Measurements from ENCODE around the gene SULT1A1.
"Not testable (repeated sequence)": the region's sequence is repeated elsewhere in the genome, so short reads cannot be mapped to it uniquely, and the experiment has no call there.

Gene SULT1A1

GRCh38 chr16:28609631-28610594 lies at the start of gene SULT1A1:
TSS of gene SULT1A1 (minus strand) at chr16:28610044. CDS start at chr16:28608855, 1,189 bp downstream.
- DNase-seq (ENCODE audit: extremely low read depth, low read depth), result no peak
- TF ChIP-seq, protein P1, sequence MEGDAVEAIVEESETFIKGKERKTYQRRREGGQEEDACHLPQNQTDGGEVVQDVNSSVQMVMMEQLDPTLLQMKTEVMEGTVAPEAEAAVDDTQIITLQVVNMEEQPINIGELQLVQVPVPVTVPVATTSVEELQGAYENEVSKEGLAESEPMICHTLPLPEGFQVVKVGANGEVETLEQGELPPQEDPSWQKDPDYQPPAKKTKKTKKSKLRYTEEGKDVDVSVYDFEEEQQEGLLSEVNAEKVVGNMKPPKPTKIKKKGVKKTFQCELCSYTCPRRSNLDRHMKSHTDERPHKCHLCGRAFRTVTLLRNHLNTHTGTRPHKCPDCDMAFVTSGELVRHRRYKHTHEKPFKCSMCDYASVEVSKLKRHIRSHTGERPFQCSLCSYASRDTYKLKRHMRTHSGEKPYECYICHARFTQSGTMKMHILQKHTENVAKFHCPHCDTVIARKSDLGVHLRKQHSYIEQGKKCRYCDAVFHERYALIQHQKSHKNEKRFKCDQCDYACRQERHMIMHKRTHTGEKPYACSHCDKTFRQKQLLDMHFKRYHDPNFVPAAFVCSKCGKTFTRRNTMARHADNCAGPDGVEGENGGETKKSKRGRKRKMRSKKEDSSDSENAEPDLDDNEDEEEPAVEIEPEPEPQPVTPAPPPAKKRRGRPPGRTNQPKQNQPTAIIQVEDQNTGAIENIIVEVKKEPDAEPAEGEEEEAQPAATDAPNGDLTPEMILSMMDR (IDR thresholded peaks at IDR 0.05; ENCODE audit: low read depth, low read length, missing control alignments), result no peak
- H3K4me3 ChIP-seq (replicated peaks; ENCODE audit: low read depth, low read length), result no peak within 1 kb of the TSS

DNA sequence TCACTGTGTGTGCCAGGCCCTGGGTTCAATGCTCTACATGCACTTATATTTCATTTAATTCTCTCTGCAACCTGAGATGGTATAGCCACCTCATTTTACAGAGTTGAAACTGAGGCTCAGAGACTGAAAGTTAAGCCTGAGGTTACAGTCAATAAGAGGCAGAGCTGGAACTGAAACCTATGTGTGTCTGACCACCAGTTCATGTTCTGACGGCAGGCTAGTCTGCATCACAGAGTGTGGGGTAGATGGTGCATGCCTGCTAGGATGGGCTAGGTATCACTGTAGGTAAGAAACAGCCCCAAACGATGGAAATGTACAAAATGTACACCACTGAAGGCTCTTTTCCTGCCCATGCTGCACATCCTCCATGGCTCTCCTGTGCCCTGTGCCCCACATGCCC lies 30.1 kb upstream of the SULT1A1 start:
- not testable (repeated sequence) for H3K4me3 ChIP-seq (replicated peaks; ENCODE audit: low read depth, low read length); DNase-seq (ENCODE audit: extremely low read depth, low read depth)

- H3K4me3 ChIP-seq (replicated peaks; ENCODE audit: low read depth, low read length); DNase-seq (ENCODE audit: extremely low read depth, low read depth): not testable (repeated sequence)
Measured at GRCh38 chr16:28638359-28638758, 28.5 kb upstream of the SULT1A1 start.

DNA sequence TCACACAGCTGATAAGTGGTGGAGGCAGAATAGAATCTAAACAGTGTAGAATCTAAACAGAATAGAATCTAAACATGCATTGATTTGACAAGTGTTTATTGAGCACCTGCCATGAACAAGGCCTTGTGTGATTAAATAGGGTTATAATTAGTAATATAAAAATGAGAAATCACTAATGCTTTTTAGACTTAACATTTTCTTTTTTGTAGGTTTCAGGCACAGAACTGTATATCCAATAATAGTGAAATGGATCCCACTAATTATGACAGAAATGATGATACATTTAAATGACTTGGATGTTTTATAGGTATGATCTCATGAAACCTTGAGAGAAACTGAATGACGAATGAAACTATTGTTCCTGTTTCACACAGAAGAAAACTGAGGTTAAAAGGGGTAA lies 27.9 kb upstream of the SULT1A1 start, which contains the start of gene NPIPB8:
Gene NPIPB8, plus strand, starts transcription at position 301 of the 400 bp plus-strand sequence. CDS start 296 bp downstream, outside the sequence.
- DNase-seq (ENCODE audit: extremely low read depth, low read depth); H3K4me3 ChIP-seq (replicated peaks; ENCODE audit: low read depth, low read length): not testable (repeated sequence)

- H3K4me3 ChIP-seq (replicated peaks; ENCODE audit: low read depth, low read length); DNase-seq (ENCODE audit: extremely low read depth, low read depth): not testable (repeated sequence)
Measured at GRCh38 chr16:28636093-28636823, 26.4 kb upstream of the SULT1A1 start.

DNA sequence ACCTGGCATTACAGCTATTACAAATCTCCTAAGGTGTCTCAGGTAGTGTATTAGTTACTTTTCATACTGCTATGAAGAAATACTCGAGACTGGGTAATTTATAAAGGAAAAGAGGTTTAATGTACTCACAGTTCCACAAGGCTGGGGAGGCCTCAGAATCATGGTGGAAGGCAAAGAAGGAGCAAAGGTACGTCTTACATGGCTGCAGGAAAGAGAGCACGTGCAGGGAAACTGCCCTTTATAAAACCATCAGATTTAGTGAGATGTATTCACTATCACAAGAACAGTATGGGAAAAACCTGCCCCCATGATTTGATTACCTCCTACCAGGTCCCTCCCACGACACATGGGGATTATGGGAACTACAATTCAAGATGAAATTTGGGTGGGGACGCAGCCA lies 21.1 kb upstream of the SULT1A1 start:
- H3K4me3 ChIP-seq (replicated peaks; ENCODE audit: low read depth, low read length); DNase-seq (ENCODE audit: extremely low read depth, low read depth): not testable (repeated sequence)

DNA sequence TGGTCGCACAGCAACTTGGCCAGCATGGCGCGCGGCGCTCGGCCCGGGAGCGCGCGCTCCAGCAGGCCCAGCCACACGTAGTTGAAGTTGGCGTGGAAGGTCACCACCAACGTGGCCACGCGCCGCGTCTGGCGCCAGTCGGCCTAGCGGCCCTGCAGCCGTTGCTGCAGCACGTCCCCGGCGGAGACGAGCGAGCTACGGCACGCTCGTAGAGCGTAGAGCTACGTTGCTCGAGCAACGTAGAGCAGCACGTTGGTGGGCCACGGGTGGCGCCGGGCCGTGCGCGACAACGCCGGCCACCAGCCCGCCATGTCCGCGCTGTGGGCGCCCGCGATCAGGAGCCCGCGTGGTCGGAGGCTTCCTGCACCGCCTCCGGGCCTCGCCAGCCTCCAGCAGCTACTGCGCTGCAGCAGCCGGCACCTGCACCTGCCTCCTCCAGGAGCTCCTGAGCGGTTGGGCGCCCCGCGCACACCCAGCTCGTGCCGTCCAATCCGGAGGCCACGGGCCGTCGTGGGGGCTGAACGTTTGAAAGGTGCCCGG lies 13.4 kb upstream of the SULT1A1 start:
- no peak for DNase-seq (ENCODE audit: extremely low read depth, low read depth)
- peak overlapping the region; percentile 15; the same call in 1 of the 2 replicates for H3K4me3 ChIP-seq (replicated peaks; ENCODE audit: low read depth, low read length)
- TF ChIP-seq, protein P1 (IDR thresholded peaks at IDR 0.05; ENCODE audit: low read depth, low read length, missing control alignments), result no peak

GRCh38 chr16:28622532-28623171 lies 12.8 kb upstream of the SULT1A1 start:
- not testable (repeated sequence) for DNase-seq (ENCODE audit: extremely low read depth, low read depth); H3K4me3 ChIP-seq (replicated peaks; ENCODE audit: low read depth, low read length)

GRCh38 chr16:28621481-28622155 lies 11.8 kb upstream of the SULT1A1 start:
- TF ChIP-seq, protein P1 (IDR thresholded peaks at IDR 0.05; ENCODE audit: low read depth, low read length, missing control alignments), result no peak
- no peak for DNase-seq (ENCODE audit: extremely low read depth, low read depth)
- H3K4me3 ChIP-seq (replicated peaks; ENCODE audit: low read depth, low read length), result no peak overlapping the region

GRCh38 chr16:28620316-28620715 lies 10.5 kb upstream of the SULT1A1 start:
- not testable (repeated sequence) for DNase-seq (ENCODE audit: extremely low read depth, low read depth); H3K4me3 ChIP-seq (replicated peaks; ENCODE audit: low read depth, low read length)

Measured in HFF-Myc (cell line).